NCI-H69 (cell line): ENCODE measurements around the gene TEAD3.
A peak's percentile ranks its signal among the peaks of the same experiment; 100 is the strongest.

Source experiments
- DNase-seq: peaks from one replicate; lab custom pipeline; 2025; lab: John Stamatoyannopoulos, UW

TEAD3 gene

DNA sequence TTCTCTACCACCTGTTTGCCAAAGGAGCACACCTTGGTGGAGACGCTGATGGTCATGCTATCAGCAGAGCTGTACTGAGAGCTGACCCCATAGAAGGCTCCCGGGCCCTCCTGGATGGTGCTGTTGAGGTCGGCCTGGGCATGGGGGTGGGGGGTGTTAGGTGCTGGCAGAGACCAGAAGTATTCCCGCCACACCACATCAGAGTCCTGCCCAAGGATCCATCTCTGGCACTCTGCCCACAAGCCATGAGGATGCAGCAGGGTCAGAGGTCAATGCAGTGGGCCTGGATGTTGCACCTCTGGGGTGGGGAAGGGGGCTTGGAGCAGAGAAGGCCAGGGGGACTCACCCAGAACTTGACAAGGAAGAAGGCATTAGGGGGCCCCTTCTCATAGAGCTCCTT lies 21.3 kb downstream of the TEAD3 start:
- no peak for DNase-seq

- no peak for DNase-seq
Measured at GRCh38 chr6:35474942-35475570, 21.8 kb downstream of the TEAD3 start.

DNA sequence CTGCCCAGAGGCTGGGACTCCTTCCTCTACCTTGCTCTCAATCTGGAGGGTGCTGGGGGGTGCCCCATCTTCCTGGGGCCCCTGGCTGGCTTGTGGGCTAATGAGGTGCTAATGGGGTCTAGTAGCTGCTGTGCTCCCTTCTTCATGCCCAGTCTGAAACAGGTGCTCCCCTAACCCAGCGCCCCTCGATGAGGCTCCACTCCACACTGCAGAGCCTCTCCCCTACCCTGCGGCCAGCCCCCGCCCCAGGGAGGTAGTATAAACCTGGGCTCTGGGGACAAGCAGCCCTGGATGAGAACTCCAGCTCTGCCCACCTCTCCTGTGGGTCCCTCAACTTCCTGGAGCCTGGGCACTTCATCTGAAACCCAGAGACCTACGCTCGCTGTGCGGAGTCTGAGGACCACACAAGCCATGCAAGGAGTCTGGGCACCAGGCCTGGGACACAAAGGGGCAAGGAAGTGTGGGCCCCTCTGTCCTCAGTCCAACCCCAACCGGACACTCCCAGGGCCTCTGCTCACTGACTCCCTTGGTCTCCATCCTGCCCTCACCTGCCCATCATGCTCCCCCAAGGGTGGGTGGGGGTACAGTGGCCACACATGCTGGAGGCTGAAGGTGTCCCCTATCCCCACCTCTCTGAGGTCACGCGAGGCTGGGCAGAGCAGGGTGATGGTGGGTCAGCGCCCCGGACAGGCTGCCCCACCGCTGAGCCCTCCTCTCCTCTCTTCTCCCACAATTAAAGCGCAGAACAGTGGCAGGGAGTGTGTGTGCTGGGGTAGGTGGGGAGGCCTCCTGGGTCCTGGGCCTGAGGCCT lies 22.5 kb downstream of the TEAD3 start:
- no peak for DNase-seq

DNA sequence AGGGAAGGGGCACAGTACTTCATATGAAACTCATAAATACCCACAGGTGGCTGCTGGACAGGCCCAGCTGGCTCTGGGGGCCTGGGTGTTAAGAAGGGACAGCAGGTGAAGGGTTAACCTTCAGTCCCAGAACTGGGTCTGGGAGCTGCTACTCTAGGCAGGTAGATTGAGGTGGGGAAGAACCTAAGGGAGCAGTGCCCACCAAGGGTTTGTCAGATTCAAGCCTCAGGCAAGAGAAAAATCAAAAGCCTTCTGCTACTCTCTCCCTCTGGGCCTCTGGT lies 23.1 kb downstream of the TEAD3 start:
- peak; percentile 38 for DNase-seq

DNA sequence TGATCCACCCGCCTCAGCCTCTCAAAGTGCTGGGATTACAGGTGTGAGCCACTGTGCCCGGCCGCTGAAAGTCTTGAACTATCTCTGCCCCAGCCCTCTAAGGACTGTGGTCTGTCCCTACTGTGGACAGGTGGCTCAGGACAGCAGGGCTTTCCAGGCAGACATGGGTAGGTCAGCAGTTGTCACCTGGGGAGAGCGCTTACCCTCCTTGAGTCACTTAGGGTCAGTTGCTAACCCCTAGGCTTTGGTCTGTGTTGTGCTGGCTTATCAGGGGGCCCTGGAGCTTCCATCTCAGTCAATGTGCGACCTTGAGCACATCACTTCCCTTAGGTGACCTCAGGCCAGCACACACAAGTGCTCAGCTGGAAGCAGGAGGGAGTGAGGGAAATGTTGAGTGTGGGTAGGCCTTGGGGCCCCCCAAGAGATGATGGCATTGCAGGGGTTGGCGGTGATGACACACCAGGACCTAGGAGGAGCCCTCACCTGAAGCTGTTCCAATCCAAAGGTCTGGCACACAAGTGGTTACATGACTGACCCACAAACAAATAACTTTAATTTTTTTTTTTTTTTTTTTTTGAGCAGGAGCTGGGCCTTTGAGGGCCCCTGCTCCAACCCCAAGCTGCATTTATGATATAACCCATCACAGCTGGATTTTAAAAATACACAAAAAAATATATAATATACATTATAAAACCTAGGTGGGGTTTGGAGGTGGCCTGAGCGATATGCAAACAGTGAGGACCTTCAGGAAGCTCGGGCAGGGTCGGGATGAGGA lies 23.6 kb downstream of the TEAD3 start:
- DNase-seq = no peak

DNA sequence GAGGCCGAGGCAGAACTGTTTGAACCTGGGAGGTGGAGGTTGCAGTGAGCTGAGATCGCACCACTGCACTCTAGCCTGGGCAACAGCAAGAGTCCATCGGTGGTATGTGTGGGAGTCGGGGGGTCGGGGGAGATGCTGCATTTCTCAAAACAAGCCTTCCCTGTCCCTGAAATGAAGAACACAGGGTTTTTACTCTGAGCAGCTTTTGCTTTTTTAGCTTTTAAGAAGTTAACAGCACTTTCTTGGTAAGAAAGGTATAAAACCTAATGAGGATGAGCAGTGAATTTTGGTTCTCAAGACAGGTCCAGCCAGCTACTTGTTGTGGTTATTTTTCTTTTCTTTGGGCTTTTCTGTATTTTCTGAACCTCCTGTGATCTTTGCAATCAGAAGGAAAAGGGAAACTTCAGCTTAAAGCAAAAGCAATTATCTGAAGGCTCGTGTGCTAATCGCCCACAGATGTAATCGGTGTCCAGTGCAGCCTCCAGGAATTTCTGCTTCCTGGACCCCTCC lies 25.0 kb downstream of the TEAD3 start:
- DNase-seq = no peak

- DNase-seq = no peak
Measured at GRCh38 chr6:35470663-35471120, 26.2 kb downstream of the TEAD3 start.

DNA sequence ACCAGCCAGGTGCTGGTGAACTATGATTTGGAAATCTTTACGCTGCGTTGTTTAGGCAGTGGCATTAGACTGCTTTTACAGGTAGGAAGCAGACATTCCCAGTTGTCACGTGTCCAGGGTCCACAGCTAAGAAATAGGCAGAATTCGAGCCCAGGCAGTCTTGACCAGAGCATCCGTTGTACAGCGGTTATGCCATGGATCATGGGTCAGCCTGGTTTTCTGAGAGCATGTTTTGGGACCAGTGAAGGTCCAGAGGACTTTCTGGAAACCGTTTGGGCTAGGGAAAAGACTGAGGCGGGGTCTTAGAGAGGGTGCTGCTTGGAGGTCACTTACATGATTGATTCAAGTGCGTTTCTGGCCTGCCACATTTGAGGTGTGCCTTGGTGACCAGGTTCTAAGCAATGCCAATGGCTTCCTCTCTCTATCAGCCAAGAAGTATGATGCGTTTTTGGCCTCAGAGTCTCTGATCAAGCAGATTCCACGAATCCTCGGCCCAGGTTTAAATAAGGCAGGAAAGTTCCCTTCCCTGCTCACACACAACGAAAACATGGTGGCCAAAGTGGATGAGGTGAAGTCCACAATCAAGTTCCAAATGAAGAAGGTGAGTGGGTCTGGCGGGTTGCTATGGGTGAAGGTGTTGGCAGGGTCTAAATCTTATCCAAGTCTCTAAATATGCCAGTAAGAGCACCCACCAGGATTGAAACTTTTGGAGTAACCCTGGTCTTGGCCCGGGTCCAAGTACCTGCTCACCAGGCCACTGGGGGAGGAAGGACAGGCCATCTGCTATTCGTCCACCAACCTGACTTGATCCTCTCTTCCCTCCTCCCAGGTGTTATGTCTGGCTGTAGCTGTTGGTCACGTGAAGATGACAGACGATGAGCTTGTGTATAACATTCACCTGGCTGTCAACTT lies 26.9 kb downstream of the TEAD3 start:
- peak; percentile 49 for DNase-seq

DNA sequence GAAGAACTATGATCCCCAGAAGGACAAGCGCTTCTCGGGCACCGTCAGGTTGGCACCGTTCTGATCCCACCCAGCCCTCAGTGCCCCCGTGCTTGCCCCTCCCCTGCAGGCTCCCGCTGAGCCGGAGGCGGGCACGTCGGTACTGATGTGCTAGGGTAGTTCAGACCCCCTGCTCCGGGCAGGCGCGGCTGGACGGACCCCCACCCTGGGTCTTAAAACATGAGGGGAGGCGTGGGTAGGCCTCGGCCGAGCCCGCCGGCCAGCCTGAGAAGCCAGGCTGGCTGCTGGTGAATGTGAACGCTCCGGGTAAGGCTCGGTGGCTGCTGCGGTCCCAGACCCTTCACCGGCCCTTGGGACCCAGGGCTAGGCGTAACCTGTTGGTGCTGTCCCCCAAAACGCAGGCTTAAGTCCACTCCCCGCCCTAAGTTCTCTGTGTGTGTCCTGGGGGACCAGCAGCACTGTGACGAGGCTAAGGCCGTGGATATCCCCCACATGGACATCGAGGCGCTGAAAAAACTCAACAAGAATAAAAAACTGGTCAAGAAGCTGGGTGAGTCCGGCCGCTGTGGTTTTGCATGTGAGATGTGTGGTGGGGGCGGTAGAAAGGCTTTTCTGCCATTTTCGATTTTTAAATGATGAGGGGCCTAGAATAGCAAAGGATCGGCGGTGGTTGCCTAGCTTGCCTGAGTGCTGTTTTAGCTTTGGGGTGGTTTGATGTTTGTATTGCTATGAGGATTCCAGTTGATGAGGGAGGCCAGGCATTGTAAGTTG lies 27.7 kb downstream of the TEAD3 start:
- peak; percentile 78 for DNase-seq

DNA sequence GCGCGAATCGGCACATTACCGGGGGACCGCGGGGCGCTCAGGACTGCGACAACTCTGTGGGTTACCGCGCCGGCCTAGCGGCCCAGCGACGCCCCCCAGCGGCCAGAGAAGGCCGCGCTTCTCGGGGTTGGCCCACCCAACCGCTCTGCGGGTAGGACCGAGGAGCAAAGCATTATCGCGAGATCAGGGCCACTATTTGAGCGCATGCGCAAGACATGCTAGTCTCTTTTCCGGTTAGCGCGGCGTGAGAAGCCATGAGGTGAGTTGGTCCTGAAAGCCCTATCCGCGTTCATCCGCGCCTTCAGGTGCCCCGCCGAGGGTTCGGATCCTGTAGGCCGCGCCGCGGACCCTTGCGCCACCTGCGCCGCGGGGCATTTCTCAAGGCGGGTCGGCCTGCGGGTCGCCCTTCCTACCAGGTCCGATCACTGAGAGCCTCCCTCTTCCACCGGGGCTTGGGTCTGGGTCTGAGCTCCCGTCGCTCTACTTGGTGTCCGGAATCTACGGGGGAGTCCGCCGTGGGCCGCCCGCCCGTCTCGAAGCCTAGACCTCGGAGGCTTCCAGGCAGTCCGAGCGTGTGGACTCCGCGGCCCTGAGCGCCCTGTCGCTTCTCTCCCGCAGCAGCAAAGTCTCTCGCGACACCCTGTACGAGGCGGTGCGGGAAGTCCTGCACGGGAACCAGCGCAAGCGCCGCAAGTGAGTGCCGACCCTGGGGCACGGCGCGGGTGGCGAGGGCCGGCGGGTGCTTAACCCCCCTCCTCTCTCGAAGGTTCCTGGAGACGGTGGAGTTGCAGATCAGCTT lies 28.5 kb downstream of the TEAD3 start, which contains the start of gene RPL10A:
Gene RPL10A (plus strand): TSS at position 221 of the 799 bp plus-strand sequence. CDS start 34 bp downstream, at position 255.
- peak; percentile 99 for DNase-seq

DNA sequence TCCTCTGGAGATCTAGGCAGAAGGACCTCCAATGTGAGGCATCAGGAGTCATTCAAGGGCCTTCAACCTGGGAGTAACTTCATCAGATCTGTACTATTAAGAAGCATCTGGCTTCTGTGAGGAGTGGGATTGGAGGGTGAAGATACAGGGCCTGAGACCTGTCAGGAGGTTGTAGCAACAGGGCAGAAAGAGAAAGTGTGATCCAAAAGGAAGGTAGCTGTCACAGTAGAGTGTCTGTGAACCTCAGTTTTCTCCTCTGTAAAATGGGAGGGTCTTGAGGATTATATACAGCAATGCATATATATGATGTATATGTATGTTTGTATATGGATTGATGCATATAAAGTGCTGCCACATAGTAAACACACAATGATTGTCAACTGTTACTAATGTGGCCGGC lies 31.2 kb downstream of the TEAD3 start:
- no peak for DNase-seq

- DNase-seq = no peak
Measured at GRCh38 chr6:35463292-35463691, 33.6 kb downstream of the TEAD3 start.

GRCh38 chr6:35461270-35461669 lies 35.6 kb downstream of the TEAD3 start:
- no peak for DNase-seq

GRCh38 chr6:35457907-35458306 lies 39.0 kb downstream of the TEAD3 start:
- no peak for DNase-seq

GRCh38 chr6:35454391-35455110 lies 42.3 kb downstream of the TEAD3 start:
- no peak for DNase-seq

- DNase-seq = peak; percentile 33
Measured at GRCh38 chr6:35453236-35453635, 43.6 kb downstream of the TEAD3 start.

- DNase-seq = peak; percentile 96
Measured at GRCh38 chr6:35452183-35453090, 44.4 kb downstream of the TEAD3 start, which contains the start of gene FANCE. Gene FANCE, plus strand, starts transcription at chr6:35452338. Its CDS starts 208 bp downstream, at chr6:35452546.
